GM15510 (cell line): Measurements from ENCODE around the gene CDH13.

Source experiments
- POLR2A ChIP-seq: IDR thresholded peaks from 3 replicates; pipeline ENCODE4 v1.6.1; 2011; ENCODE audit warnings: borderline replicate concordance; ENCODE audit not compliant: insufficient read length; ENCODE audit errors: extremely low read depth

CDH13 gene

GRCh38 chr16:83273504-83274173 is 646.9 kb downstream of the CDH13 start:
- no peak for TF ChIP-seq POLR2A

- no peak for TF ChIP-seq POLR2A
These were observed 652.5 kb downstream of the CDH13 start for GRCh38 chr16:83279251-83279650.

GRCh38 chr16:83285921-83286320 is 659.2 kb downstream of the CDH13 start:
- TF ChIP-seq POLR2A = no peak

- no peak for TF ChIP-seq POLR2A
These were observed 669.7 kb downstream of the CDH13 start for GRCh38 chr16:83296505-83296904.

GRCh38 chr16:83298541-83298940 is 671.8 kb downstream of the CDH13 start:
- TF ChIP-seq POLR2A = no peak

GRCh38 chr16:83300326-83300725 is 673.6 kb downstream of the CDH13 start:
- no peak for TF ChIP-seq POLR2A

- no peak for TF ChIP-seq POLR2A
These were observed 675.2 kb downstream of the CDH13 start for GRCh38 chr16:83301971-83302370.

GRCh38 chr16:83302853-83303252 is 676.1 kb downstream of the CDH13 start:
- TF ChIP-seq POLR2A = no peak

GRCh38 chr16:83305092-83305491 is 678.3 kb downstream of the CDH13 start:
- TF ChIP-seq POLR2A = no peak

- no peak for TF ChIP-seq POLR2A
These were observed 680.3 kb downstream of the CDH13 start for GRCh38 chr16:83306961-83307593.

GRCh38 chr16:83307594-83307992 is 680.8 kb downstream of the CDH13 start:
- no peak for TF ChIP-seq POLR2A

GRCh38 chr16:83308414-83308813 is 681.6 kb downstream of the CDH13 start:
- TF ChIP-seq POLR2A = no peak

GRCh38 chr16:83310816-83311215 is 684.0 kb downstream of the CDH13 start:
- no peak for TF ChIP-seq POLR2A

GRCh38 chr16:83312015-83312717 is 685.4 kb downstream of the CDH13 start:
- no peak for TF ChIP-seq POLR2A

GRCh38 chr16:83312718-83313245 is 686.0 kb downstream of the CDH13 start:
- no peak for TF ChIP-seq POLR2A
